ENCODE results near the gene FGGY. TPM values are rescaled to one million over a fixed set of nuclear protein-coding genes. Genes with fewer than 3 reads are reported as not detected.
"Not testable (repeated sequence)": the region's sequence is repeated elsewhere in the genome, so short reads cannot be mapped to it uniquely, and the experiment has no call there.

FGGY gene
- total RNA-seq, 1 donor from 2014 or later = 10.4 TPM

DNA sequence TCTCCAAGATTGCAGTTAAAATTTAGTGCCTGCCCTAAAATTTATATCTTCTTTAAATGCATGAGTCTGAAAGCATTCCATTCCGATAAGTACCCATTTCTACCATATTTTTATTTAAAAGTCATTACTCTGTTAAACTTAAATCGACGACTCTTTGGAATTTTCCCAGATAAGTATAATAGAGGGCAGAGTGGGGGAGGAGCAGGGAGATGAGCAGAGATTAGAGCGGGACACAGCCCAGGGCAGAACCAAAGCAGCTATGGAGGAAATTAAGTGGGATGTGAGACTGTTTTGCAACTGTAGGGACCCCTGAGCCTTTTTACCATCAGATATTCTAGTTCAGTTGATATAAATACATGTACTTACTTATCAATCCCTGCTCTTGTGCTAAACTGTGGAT lies 257.9 kb downstream of the FGGY start:
- ATAC-seq = no peak

DNA sequence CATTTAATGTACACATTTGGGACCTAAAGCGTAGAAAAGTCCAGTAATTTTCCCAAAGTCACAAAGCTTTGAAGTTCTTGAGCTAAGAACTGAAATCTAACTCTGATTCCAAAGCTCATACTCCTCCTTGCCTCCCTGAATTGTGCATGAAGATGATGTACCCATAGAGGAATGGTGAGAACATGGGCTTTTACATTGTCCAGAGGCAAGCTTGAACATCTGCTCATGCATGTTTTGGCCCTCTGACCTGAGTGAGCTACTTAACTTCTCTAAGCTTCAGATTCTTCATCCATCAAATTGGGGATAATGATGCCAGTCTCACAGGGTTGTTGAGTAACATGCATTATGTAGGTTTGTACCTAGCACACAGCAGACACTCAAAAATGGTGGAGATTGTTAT lies 259.5 kb downstream of the FGGY start:
- ATAC-seq = no peak

GRCh38 chr1:59556802-59557548 lies 260.1 kb downstream of the FGGY start:
- no peak for ATAC-seq

GRCh38 chr1:59557549-59557885 lies 260.6 kb downstream of the FGGY start:
- no peak for ATAC-seq

GRCh38 chr1:59558580-59558979 lies 261.7 kb downstream of the FGGY start:
- not testable (repeated sequence) for ATAC-seq

GRCh38 chr1:59560807-59561450 lies 264.0 kb downstream of the FGGY start:
- ATAC-seq = peak; percentile 32

DNA sequence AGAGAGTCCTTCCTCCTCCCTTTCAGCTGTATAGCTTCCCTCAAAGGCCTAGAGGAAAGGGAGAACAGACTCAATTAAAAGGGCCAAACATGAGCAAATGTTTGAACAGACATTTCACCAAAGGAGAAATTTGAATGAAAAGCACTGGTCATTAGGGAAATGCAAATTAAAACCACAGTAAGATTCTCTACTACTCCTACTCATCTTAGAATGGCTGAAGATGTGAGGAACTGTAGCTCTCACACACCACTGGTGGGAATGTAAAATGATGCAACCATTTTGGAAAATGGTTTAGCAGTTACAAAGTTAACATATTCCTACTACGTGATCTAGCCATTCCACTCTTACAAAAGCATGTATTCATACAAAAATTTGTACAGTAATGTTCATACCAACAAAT lies 264.9 kb downstream of the FGGY start:
- ATAC-seq = no peak

DNA sequence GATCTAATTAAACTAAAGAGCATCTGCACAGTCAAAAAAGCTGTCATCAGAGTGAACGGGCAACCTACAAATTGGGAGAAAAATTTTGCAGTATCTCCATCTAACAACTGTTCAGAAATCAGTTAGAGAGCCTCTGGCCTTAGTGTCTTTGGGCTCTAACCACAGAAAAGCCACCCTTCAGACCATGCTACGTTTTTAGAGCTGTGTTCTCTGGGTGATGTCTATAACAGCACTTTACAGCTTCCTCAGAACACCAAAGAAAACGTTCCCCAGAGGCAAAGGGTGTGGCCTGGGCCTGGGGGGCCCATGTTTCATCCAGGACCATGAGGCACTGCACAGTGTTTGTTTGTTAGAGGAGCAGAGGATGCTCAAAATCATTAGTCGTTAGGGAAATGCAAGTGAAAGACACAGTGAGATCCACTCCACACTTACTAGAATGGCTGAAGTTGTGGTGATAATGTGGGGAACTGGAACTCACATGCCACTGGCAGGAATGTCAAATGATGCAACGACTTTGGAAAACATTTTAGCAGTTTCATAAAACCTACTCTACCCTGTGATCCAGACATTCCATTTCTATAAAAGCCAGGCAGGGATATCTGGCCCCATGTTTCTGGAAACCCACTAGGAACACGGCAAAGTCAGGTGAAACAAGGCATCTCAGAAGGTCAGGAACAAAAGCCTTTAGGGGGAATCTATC lies 267.4 kb downstream of the FGGY start:
- ATAC-seq = no peak

GRCh38 chr1:59565611-59566410 lies 268.9 kb downstream of the FGGY start:
- no peak for ATAC-seq

GRCh38 chr1:59568158-59568935 lies 271.5 kb downstream of the FGGY start:
- no peak for ATAC-seq

DNA sequence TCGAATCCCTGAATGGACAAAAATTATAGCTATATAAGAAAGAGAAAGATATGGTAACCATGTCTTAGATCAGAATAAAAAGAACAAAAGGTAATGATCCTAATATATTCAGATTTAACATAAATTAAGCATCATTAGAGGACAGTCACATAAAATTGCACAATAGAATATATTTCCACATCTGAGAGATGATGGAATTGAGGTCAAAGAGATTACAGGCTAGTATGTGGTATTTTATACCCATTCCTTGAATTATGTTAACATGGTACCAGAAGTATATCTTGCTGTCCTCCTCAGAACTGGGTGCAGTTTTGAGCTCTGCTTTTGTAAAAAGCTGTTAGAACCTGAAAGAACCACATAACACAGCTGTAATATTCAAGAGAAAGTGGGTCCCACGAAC lies 272.3 kb downstream of the FGGY start:
- no peak for ATAC-seq

DNA sequence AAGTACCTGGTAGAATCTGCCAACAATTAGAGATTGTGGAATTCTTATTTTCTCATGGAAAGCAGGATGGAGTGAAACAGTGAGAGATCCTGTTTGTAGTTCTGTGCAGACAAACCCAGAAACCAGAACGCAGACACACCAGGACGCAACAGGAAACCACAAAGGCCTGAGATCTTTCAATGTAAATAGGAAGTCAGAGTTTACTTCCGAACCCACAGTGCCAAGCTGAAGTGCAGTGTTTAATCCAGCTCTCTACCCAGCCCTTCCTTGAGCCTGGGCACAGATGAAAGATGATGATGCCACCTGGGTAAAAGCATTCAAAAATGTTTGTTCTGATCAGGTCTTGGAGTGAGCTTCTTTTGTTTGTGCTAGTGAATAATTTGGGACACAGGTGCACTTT lies 273.6 kb downstream of the FGGY start:
- ATAC-seq = peak; percentile 15

GRCh38 chr1:59574085-59574484 lies 277.2 kb downstream of the FGGY start:
- no peak for ATAC-seq

DNA sequence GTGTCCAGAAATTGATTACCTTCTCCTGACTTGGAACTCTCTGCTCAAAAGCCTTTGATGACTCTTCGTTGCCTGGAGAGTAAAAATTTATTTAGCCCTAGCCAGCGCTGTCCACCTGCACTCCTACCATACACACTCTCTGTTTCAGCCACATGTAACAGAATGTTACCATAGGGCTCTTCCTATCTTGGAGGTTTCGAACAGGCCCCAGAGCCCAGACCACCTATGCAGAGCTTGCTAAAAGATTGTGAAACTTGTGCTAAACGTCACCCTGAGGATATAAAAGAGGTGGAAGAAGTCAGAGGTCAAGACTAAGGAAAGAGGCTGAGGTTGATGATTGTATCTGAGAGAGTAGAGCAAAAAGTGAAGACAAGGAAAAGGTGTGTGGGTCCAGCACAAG lies 280.9 kb downstream of the FGGY start:
- ATAC-seq = no peak

- no peak for ATAC-seq
Measured at GRCh38 chr1:59579222-59579621, 282.3 kb downstream of the FGGY start.

DNA sequence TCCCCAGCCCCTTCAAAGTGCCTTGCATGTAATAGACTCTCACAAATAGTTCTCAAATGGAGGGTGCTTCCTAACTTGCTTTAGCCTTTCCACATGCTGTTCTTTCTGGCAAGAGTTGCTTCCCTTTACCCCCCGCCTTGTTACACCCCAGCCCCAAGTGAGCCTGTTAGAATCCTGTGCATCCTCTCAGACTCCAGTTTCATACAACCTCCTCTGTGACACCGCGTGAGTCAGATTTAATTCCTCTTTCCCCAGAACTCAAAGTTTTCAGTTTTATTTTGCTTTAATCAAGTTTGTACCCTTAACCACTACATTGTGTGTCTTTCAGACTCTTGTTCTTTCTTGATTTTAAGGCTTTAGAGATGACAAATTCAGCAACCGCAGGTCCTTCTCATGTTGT lies 283.4 kb downstream of the FGGY start:
- no peak for ATAC-seq

DNA sequence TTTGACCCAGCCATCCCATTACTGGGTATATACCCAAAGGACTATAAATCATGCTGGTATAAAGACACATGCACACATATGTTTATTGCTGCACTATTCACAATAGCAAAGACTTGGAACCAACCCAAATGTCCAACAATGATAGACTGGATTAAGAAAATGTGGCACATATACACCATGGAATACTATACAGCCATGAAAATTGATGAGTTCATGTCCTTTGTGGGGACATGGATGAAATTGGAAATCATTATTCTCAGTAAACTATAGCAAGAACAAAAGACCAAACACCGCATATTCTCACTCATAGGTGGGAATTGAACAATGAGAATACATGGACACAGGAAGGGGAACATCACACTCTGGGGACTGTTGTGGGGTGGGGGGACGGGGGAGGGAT lies 295.5 kb downstream of the FGGY start:
- not testable (repeated sequence) for ATAC-seq

GRCh38 chr1:59592924-59593323 lies 296.0 kb downstream of the FGGY start:
- no peak for ATAC-seq

- no peak for ATAC-seq
Measured at GRCh38 chr1:59593798-59594790, 297.2 kb downstream of the FGGY start.

- no peak for ATAC-seq
Measured at GRCh38 chr1:59595774-59596173, 298.9 kb downstream of the FGGY start.

- ATAC-seq = peak; percentile 79
Measured at GRCh38 chr1:59596432-59596831, 299.5 kb downstream of the FGGY start.

All from esophagus mucosa (tissue), 1 donor.